ENCODE results near the gene ZNF485. TPM values are rescaled to one million over a fixed set of nuclear protein-coding genes. Genes with fewer than 3 reads are reported as not detected.

Gene ZNF485
- total RNA-seq, 1 donor, result 2.5 TPM

GRCh38 chr10:43607199-43607573 is 948 bp downstream of the ZNF485 start:
- no peak for TF ChIP-seq CTCF (IDR thresholded peaks at IDR 0.05; ENCODE audit: extremely low read depth, low read depth, low read length)
- H3K4me3 ChIP-seq (ENCODE audit: insufficient read depth, low read length), result peak overlapping the region; percentile 83

GRCh38 chr10:43610636-43611035 is 4.4 kb downstream of the ZNF485 start:
- no peak for DNase-seq (ENCODE audit: insufficient read length, low spot score, missing footprints)
- Histone ChIP-seq H3K36me3 (ENCODE audit: insufficient read depth, low read length) (peaks cover 1% of the 10 kb centered on the region), H3K4me2 (ENCODE audit: insufficient read depth, low read length) (no peak overlapping the region)

More at GRCh38 chr10:43607199-43607573, 948 bp downstream of the ZNF485 start:
- Histone ChIP-seq H3K4me1 (ENCODE audit: insufficient read depth, low read length) (peaks cover 5% of the 10 kb centered on the region), H2AFZ (ENCODE audit: low read length) (peak overlapping the region; percentile 92), H3K36me3 (ENCODE audit: insufficient read depth, low read length) (no peaks in the 10 kb centered on the region), H3K27ac (ENCODE audit: low read depth, low read length) (no peak overlapping the region), H3K4me2 (ENCODE audit: insufficient read depth, low read length) (peak overlapping the region; percentile 88), H3K79me2 (ENCODE audit: insufficient read depth, low read length) (no peaks in the 10 kb centered on the region), H3K27me3 (ENCODE audit: insufficient read depth, low read length) (peaks cover 7% of the 10 kb centered on the region), H3K9me3 (ENCODE audit: low read depth, low read length) (no peaks in the 10 kb centered on the region), H4K20me1 (ENCODE audit: insufficient read depth, low read length) (no peaks in the 10 kb centered on the region)
- DNase-seq (ENCODE audit: insufficient read length, low spot score, missing footprints), result no peak

GRCh38 chr10:43616697-43617370 is 10.6 kb downstream of the ZNF485 start:
- Histone ChIP-seq H2AFZ (ENCODE audit: low read length) (no peak overlapping the region), H3K79me2 (ENCODE audit: insufficient read depth, low read length) (no peaks in the 10 kb centered on the region), H3K27ac (ENCODE audit: low read depth, low read length) (no peak overlapping the region), H3K9me3 (ENCODE audit: low read depth, low read length) (peaks cover 15% of the 10 kb centered on the region), H3K4me3 (ENCODE audit: insufficient read depth, low read length) (no peak overlapping the region), H3K36me3 (ENCODE audit: insufficient read depth, low read length) (peaks cover 11% of the 10 kb centered on the region), H3K4me2 (ENCODE audit: insufficient read depth, low read length) (no peak overlapping the region), H3K27me3 (ENCODE audit: insufficient read depth, low read length) (no peaks in the 10 kb centered on the region), H4K20me1 (ENCODE audit: insufficient read depth, low read length) (no peaks in the 10 kb centered on the region), H3K4me1 (ENCODE audit: insufficient read depth, low read length) (peaks cover 6% of the 10 kb centered on the region)
- no peak for TF ChIP-seq CTCF (IDR thresholded peaks at IDR 0.05; ENCODE audit: extremely low read depth, low read depth, low read length)
- no peak for DNase-seq (ENCODE audit: insufficient read length, low spot score, missing footprints)

More at GRCh38 chr10:43610636-43611035, 4.4 kb downstream of the ZNF485 start:
- Histone ChIP-seq H3K27me3 (ENCODE audit: insufficient read depth, low read length) (no peaks in the 10 kb centered on the region), H3K4me3 (ENCODE audit: insufficient read depth, low read length) (no peak overlapping the region), H3K4me1 (ENCODE audit: insufficient read depth, low read length) (peaks cover 10% of the 10 kb centered on the region), H2AFZ (ENCODE audit: low read length) (no peak overlapping the region), H3K27ac (ENCODE audit: low read depth, low read length) (no peak overlapping the region), H3K9me3 (ENCODE audit: low read depth, low read length) (peaks cover under 1% of the 10 kb centered on the region), H4K20me1 (ENCODE audit: insufficient read depth, low read length) (no peaks in the 10 kb centered on the region), H3K79me2 (ENCODE audit: insufficient read depth, low read length) (no peaks in the 10 kb centered on the region)
- no peak for TF ChIP-seq CTCF (IDR thresholded peaks at IDR 0.05; ENCODE audit: extremely low read depth, low read depth, low read length)

GRCh38 chr10:43619368-43619767 is 13.1 kb downstream of the ZNF485 start:
- peaks cover 11% of the 10 kb centered on the region for H3K36me3 ChIP-seq (ENCODE audit: insufficient read depth, low read length)
- DNase-seq (ENCODE audit: insufficient read length, low spot score, missing footprints), result no peak

More at GRCh38 chr10:43619368-43619767, 13.1 kb downstream of the ZNF485 start:
- Histone ChIP-seq H3K4me1 (ENCODE audit: insufficient read depth, low read length) (no peaks in the 10 kb centered on the region), H3K9me3 (ENCODE audit: low read depth, low read length) (peaks cover 15% of the 10 kb centered on the region), H3K27me3 (ENCODE audit: insufficient read depth, low read length) (no peaks in the 10 kb centered on the region), H3K27ac (ENCODE audit: low read depth, low read length) (no peak overlapping the region), H4K20me1 (ENCODE audit: insufficient read depth, low read length) (no peaks in the 10 kb centered on the region), H3K79me2 (ENCODE audit: insufficient read depth, low read length) (no peaks in the 10 kb centered on the region), H2AFZ (ENCODE audit: low read length) (no peak overlapping the region), H3K4me3 (ENCODE audit: insufficient read depth, low read length) (no peak overlapping the region), H3K4me2 (ENCODE audit: insufficient read depth, low read length) (no peak overlapping the region)
- no peak for TF ChIP-seq CTCF (IDR thresholded peaks at IDR 0.05; ENCODE audit: extremely low read depth, low read depth, low read length)
